GM20431 (cell line): ENCODE results near the gene KRTAP5-8.
"Not testable (repeated sequence)": the region's sequence is repeated elsewhere in the genome, so short reads cannot be mapped to it uniquely, and the experiment has no call there.

Experiments
- in situ Hi-C: fragments of 300-500 bp; cut with MseI, MboI; formaldehyde crosslinking; loops from one replicate; pipeline ENCODE4 v1.15.0; 2020; ENCODE audit warnings: low sequenced_read_pairs; ENCODE audit not compliant: unreplicated experiment

The KRTAP5-8 gene

DNA sequence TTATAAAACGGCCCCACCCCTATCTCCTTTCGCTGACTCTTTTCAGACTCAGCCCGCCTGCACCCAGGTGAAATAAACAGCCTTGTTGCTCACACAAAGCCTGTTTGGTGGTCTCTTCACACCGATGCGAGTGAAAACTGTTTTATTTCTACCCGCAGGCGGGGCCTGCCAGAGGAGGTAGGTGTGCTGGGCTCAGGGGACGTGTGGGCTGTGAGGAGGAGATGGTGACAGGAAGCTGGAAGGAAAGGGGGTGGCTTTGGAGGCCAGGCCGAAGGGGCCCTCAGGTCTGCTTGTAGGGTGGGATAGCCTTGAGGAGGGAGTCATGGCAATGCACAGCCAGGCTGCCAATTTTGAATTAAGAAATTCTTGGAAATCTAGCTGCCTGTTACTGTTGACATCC is 32.0 kb upstream of the KRTAP5-8 start:
- in situ Hi-C loops = no loop called here

GRCh38 chr11:71507102-71507501 is 30.7 kb upstream of the KRTAP5-8 start:
- in situ Hi-C loops = no loop called here

DNA sequence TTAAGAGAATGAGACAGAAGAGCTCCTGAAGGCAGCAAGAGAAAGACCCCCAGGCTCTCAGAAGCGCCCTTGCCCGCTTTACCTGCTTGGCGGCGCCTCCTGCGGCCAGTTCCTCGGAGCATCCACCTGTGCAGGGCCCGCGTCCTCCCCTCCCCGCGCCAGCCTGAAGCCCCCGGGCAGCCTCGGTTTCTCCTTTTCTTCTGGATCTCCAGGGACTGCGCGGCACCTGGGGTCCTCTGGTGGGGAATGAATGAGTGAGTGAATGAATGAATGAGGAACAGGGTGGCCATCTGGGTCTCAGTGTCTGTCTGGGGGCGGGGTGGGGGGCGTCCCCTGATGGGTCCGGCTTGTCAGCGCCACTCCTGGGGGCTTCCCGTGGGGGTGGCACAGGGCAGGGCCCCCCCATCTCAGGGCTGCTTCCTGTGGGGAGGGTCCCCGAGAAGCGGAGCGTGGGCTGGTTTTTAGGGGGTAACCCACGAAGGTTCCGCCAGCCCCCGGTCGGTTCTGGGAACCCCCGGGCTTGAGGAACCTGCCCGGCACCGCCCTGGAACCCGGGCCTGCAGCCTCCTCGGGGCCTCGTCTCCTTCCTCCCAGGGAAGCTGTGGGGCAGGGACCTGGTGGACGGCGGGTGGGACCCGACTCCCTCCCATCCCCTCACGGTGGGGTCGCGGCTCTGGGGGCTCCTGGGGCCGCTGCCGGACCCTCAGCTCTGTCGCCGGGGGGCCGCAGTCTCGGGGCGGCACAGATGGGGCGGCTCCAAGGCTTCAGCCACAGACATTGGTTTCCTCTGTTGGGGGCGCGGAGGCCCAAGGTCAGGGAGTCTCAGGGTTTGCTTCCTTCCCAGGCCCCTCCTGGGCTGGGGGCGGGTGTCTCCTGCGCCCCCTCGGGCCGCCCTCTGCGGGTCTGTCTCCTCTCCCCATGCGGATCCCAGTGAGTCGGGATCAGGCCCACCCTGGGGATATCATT is 19.0 kb upstream of the KRTAP5-8 start:
- in situ Hi-C loops = no loop called here

- in situ Hi-C loops = no loop called here
Measured at GRCh38 chr11:71519546-71519945, 18.3 kb upstream of the KRTAP5-8 start.

DNA sequence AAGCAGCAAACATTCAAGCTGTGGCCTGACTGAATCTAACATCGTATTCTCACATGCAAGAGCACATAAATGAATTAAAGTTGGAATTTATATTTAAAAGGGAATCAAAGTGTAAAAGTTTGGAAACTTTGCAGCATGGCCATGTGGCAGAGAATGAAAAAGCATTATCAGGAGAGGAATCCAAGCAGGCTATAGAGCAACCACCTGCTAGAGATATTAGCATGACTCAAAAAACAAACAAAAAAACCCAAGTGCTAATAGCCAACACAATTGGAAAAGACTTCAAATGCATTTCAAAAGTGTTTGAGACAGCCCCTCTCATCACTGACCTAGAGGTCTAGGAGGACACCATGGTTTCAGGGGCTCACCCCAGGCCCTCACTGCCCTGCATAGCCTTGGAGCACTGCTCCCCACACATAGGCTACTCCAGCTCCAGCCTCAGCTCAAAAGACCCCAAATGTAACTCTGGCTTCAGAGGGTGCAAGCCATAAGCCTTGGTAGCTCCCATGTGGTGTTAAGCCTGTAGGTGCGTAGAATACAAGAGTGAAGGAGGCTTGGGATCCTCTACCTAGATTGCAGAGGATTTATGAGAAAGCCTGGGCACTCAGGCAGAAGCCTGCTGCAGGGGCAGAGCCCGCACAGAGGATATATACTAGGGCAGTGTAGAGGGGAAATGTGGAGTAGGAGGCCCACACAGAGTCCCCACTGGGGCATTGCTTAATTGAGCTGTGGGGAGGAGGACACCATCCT is 12.5 kb upstream of the KRTAP5-8 start:
- in situ Hi-C loops = no loop called here

DNA sequence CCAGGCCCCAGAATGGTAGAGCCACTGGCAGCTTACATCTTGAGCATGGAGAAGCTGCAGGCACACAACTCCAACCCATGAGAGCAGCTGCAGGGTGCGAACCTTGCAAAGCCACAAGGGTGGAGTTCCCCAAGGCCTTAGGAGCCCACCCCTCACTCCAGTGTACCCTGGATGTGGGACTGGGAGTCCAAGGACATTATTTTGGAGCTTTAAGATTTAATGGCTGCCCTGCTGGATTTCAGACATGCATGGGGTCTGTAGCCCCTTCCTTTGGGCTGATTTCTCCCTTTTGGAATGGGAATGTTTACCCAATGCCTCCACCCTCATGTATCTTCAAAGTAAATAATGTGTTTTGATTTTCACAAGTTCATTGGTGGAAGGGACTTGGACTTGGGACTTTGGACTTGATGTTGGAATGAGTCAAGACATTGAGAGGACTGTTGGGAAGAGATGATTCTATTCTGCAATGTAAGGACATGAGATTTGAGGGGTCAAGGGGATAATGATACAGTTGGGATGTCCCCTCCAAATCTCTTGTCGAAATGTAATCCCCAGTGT is 11.8 kb upstream of the KRTAP5-8 start:
- in situ Hi-C loops = no loop called here

GRCh38 chr11:71526796-71527575 is 10.8 kb upstream of the KRTAP5-8 start, which contains the start of gene KRTAP5-7:
Gene KRTAP5-7 (plus strand): TSS chr11:71527267. CDS start chr11:71527301, 34 bp downstream.
- in situ Hi-C loops = not testable (repeated sequence)

GRCh38 chr11:71527576-71528210 is 10.1 kb upstream of the KRTAP5-8 start:
- in situ Hi-C loops = no loop called here

GRCh38 chr11:71530602-71531001 is 7.2 kb upstream of the KRTAP5-8 start:
- in situ Hi-C loops = no loop called here

- in situ Hi-C loops = no loop called here
Measured at GRCh38 chr11:71532036-71532610, 5.7 kb upstream of the KRTAP5-8 start.

DNA sequence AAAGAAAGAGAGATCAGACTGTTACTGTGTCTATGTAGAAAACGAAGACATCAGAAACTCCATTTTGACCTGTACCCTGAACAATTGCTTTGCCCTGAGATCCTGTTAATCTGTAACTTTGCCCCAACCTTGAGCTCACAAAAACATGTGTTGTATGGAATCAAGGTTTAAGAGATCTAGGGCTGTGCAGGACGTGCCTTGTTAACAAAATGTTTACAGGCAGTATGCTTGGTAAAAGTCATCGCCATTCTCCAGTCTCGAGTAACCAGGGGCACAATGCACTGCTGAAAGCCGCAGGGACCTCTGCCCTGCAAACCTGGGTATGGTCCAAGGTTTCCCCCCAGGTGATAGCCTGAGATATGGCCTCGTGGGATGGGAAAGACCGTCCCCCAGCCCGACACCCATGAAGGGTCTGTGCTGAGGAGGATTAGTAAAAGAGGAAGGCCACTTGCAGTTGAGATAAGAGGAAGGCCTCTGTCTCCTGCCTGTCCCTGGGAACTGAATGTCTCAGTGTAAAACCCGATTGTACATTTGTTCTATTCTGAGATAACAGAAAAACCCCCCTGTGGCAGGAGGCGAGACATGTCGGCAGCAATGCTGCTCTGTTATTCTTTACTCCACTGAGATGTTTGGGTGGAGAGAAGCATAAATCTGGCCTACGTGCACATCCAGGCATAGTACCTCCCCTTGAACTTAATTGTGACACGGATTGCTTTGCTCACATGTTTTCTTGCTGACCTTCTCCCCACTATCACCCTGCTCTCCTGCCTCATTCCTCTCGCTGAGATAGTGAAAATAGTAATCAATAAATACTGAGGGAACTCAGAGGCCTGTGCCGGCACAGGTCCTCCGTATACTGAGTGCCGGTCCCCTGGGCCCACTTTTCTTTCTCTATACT is 2.9 kb upstream of the KRTAP5-8 start:
- in situ Hi-C loops = not testable (repeated sequence)

GRCh38 chr11:71535825-71536224 is 2.0 kb upstream of the KRTAP5-8 start:
- in situ Hi-C loops = no loop called here

GRCh38 chr11:71537537-71537936 is 288 bp upstream of the KRTAP5-8 start:
- in situ Hi-C loops = no loop called here

- in situ Hi-C loops = no loop called here
Measured at GRCh38 chr11:71538666-71538990, 803 bp downstream of the KRTAP5-8 start.

DNA sequence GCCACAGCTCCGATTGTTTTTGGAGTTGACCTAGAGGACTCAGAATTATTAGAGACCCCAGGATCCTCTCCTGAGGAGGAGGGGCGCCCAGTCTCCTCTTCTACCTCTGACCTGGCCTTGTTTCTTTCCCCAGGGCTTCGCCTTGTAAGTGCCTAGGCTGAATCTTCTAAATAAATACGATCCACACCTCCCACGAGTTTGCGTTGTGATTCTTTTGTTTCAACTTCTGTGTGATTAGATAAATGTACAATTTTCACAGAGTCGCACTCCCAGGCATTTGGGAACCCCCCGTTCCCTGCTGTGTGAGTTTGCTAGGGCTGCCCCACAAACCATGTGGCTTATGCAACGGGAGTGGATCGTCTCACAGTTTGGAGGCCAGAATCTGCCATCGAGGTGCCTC is 1.2 kb downstream of the KRTAP5-8 start:
- in situ Hi-C loops = no loop called here

GRCh38 chr11:71539971-71540370 is 2.1 kb downstream of the KRTAP5-8 start:
- in situ Hi-C loops = not testable (repeated sequence)

DNA sequence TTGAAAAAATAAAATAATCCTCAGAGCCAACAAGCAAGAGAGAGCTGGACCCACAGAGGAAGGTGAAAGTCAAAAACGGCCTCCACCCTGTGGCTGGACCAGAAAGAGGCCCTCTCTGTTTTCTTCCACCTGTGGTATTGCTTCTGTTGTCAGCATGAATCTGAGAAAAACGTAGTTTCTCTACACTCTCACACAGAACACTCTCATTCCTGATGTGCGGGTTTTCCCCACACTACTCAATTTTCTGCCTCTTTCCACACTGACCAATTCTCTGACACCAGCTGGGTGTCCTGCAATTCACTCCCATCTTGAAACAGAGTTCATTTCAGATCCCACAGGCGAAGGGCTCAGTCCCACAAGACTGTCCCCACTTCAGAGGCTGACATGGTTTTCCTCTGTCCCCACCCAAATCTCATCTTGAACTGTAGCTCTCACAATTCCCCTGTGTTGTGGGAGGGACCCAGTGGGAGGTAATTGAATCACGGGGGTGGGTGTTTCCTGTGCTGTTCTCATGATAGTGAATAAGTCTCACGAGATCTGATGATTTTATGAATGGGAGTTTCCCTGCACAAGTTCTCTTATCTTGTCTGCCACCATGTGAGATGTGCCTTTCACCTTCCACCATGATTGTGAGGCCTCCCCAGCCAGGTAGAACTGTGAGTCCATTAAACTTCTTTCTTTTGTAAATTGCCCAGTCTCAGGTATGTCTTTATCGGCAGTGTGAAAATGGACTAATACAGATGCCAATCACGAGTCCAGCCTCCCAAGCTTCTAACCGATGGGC is 2.9 kb downstream of the KRTAP5-8 start:
- in situ Hi-C loops = not testable (repeated sequence)

- in situ Hi-C loops = no loop called here
Measured at GRCh38 chr11:71542382-71542781, 4.6 kb downstream of the KRTAP5-8 start.
